Liver (tissue), 9 donors: ENCODE data around the gene SNHG17. TPM values are rescaled to one million over a fixed set of nuclear protein-coding genes. Genes with fewer than 3 reads are reported as not detected.

Experiments
- DNase-seq: peaks from one replicate; pipeline ENCODE4 v3.0.0-alpha.2; 2017; ENCODE audit warnings: low spot score
- H3K27ac ChIP-seq, 2 donors: one replicate each; pipeline ENCODE4 v1.7.0; 2013; ENCODE audit warnings: inconsistent platforms in 2 of 2, low read length in 2 of 2, control low read depth in 1 of 2, low read depth in 1 of 2, mild to moderate bottlenecking in 1 of 2
- H3K27me3 ChIP-seq, 4 donors: one replicate each; pipeline versions ENCODE4 v1.6.1 to v1.7.0; 2013; ENCODE audit warnings: low read length in 3 of 4, inconsistent platforms in 1 of 4, mild to moderate bottlenecking in 1 of 4, moderate library complexity in 1 of 4; ENCODE audit not compliant: control insufficient read depth in 4 of 4, insufficient read depth in 4 of 4
- H3K36me3 ChIP-seq, 4 donors: one replicate each; pipeline versions ENCODE4 v1.6.1 to v1.7.0; 2013; ENCODE audit warnings: low read length in 3 of 4, mild to moderate bottlenecking in 3 of 4, low read depth in 1 of 4, moderate library complexity in 1 of 4; ENCODE audit not compliant: control insufficient read depth in 4 of 4, insufficient read depth in 3 of 4
- H3K4me1 ChIP-seq, 4 donors: one replicate each; pipeline versions ENCODE4 v1.6.1 to v1.7.0; 2013; ENCODE audit warnings: low read length in 3 of 4, mild to moderate bottlenecking in 3 of 4, moderate library complexity in 1 of 4; ENCODE audit not compliant: control insufficient read depth in 4 of 4, insufficient read depth in 4 of 4
- H3K4me3 ChIP-seq, 3 donors: one replicate each; pipeline versions ENCODE4 v1.6.1 to v1.7.0; 2013; ENCODE audit warnings: low read length in 3 of 3, control low read depth in 1 of 3, low read depth in 1 of 3, mild to moderate bottlenecking in 1 of 3
- H3K9ac ChIP-seq, 2 donors: one replicate each; pipeline ENCODE4 v1.7.0; 2013; ENCODE audit warnings: low read length in 2 of 2, mild to moderate bottlenecking in 2 of 2, moderate library complexity in 2 of 2, control low read depth in 1 of 2, low read depth in 1 of 2
- H3K9me3 ChIP-seq, 4 donors: one replicate each; pipeline versions ENCODE4 v1.6.1 to v1.7.0; 2013; ENCODE audit warnings: low read length in 3 of 4; ENCODE audit not compliant: control insufficient read depth in 4 of 4
- ATF3 ChIP-seq: IDR thresholded peaks from 2 replicates; pipeline ENCODE4 v1.6.1; 2016; ENCODE audit warnings: antibody characterized with exemption
- CTCF ChIP-seq: fragments of 150-350 bp; IDR thresholded peaks from 2 replicates; pipeline ENCODE4 v1.5.1; 2017; ENCODE audit warnings: improper control_type of control experiment, low read depth, low read length; ENCODE audit not compliant: missing input control
- EGR1 ChIP-seq, 2 donors: IDR thresholded peaks; 2 replicates each; pipeline ENCODE4 v1.6.1; 2016 to 2018; ENCODE audit warnings: antibody characterized with exemption in 2 of 2, low read depth in 2 of 2
- FOXA1 ChIP-seq: IDR thresholded peaks from 2 replicates; pipeline ENCODE4 v1.6.1; 2016; ENCODE audit warnings: antibody characterized with exemption
- FOXA2 ChIP-seq: IDR thresholded peaks from 2 replicates; pipeline ENCODE4 v1.6.1; 2016; ENCODE audit warnings: antibody characterized with exemption
- GABPA ChIP-seq, 2 donors: IDR thresholded peaks in 1 of 2; conservative IDR thresholded peaks in 1 of 2; 2 replicates each; pipeline ENCODE4 v1.6.1; 2016; ENCODE audit warnings: antibody characterized with exemption in 2 of 2, mild to moderate bottlenecking in 1 of 2, moderate library complexity in 1 of 2
- HNF4A ChIP-seq, 2 donors: conservative IDR thresholded peaks; 2 replicates each; pipeline ENCODE4 v1.6.1; 2016; ENCODE audit warnings: antibody characterized with exemption in 2 of 2, mild to moderate bottlenecking in 2 of 2
- HNF4G ChIP-seq: IDR thresholded peaks from 2 replicates; pipeline ENCODE4 v1.6.1; 2016; ENCODE audit warnings: antibody characterized with exemption
- JUND ChIP-seq, 2 donors: IDR thresholded peaks; 2 replicates each; pipeline ENCODE4 v1.6.1; 2016; ENCODE audit warnings: antibody characterized with exemption in 2 of 2
- MAX ChIP-seq: IDR thresholded peaks from 2 replicates; pipeline ENCODE4 v1.6.1; 2016; ENCODE audit warnings: antibody characterized with exemption
- NR2F2 ChIP-seq: IDR thresholded peaks from 2 replicates; pipeline ENCODE4 v1.6.1; 2016; ENCODE audit warnings: antibody characterized with exemption
- RAD21 ChIP-seq, 2 donors: IDR thresholded peaks; 2 replicates each; pipeline ENCODE4 v1.6.1; 2016; ENCODE audit warnings: antibody characterized with exemption in 2 of 2, mild to moderate bottlenecking in 2 of 2
- REST ChIP-seq: IDR thresholded peaks from 2 replicates; pipeline ENCODE4 v1.6.1; 2016; ENCODE audit warnings: antibody characterized with exemption, mild to moderate bottlenecking
- RXRA ChIP-seq, 2 donors: IDR thresholded peaks; 2 replicates each; pipeline ENCODE4 v1.6.1; 2017 to 2018; ENCODE audit warnings: antibody characterized with exemption in 2 of 2, mild to moderate bottlenecking in 1 of 2
- SP1 ChIP-seq: IDR thresholded peaks from 2 replicates; pipeline ENCODE4 v1.6.1; 2018; ENCODE audit warnings: antibody characterized with exemption, mild to moderate bottlenecking
- TAF1 ChIP-seq: conservative IDR thresholded peaks from 2 replicates; pipeline ENCODE4 v1.6.1; 2016; ENCODE audit warnings: antibody characterized with exemption, mild to moderate bottlenecking
- ZBTB33 ChIP-seq: IDR thresholded peaks from 2 replicates; pipeline ENCODE4 v1.6.1; 2016; ENCODE audit warnings: antibody characterized with exemption
- WGBS: extraction: QIAGEN DNeasy Blood & Tissue Kit; methylation state at CpG from one replicate; pipeline ENCODE4 v1.1.7; 2013; 5-methylcytosine and 5-hydroxymethylcytosine counted together
- polyA plus RNA-seq, 2 donors: library from polyadenylated mRNA; stranded (reverse) in 1 of 2; unstranded in 1 of 2; fragments of 200-250 nt in 1 of 2; fragments of >200 nt in 1 of 2; fragmentation: Nextera tagmentation in 1 of 2; extraction: Ambion mirVana in 1 of 2; gene quantifications; one replicate each; pipeline versions ENCODE4 v1.2.1 to v1.2.3, GENCODE V29; 2013 to 2015
- total RNA-seq, 2 donors: library from RNA; depleted of rRNA; stranded (reverse); fragments of >200 nt; gene quantifications; one replicate each; pipeline ENCODE4 v1.2.3, GENCODE V29; 2014
- donor health status: healthy.
- donor health status: healthy.
- donor health status: healthy.
- donor health status: healthy.
- donor health status: healthy.

Gene SNHG17
- total and polyA plus RNA-seq, 4 donors = 6.3 to 24.6 (median 14.0) TPM

- 97% methylated on average over 6 of the region's 6 CpGs for WGBS
- H3K36me3 ChIP-seq = peaks cover 12 to 46% (median 39%) of the 10 kb centered on the region in 4 donors
These were observed 2.8 kb downstream of the SNHG17 start for GRCh38 chr20:38432292-38432691.

GRCh38 chr20:38430679-38431325 is 4.3 kb downstream of the SNHG17 start:
- Histone ChIP-seq H3K27me3 (no peaks in the 10 kb centered on the region), H3K9ac (no peak overlapping the region), H3K9me3 (no peaks in the 10 kb centered on the region), H3K4me1 (peaks cover 0 to 58% (median 42%) of the 10 kb centered on the region in 4 donors), H3K4me3 (no peak overlapping the region), H3K27ac (peak overlapping the region; percentile 14 to 46), H3K36me3 (peaks cover 12 to 59% (median 49%) of the 10 kb centered on the region in 4 donors)
- TF ChIP-seq HNF4G (no peak), GABPA (IDR thresholded peaks at IDR 0.05 in 1 of 2, conservative IDR thresholded peaks at IDR 0.05 in 1 of 2) (no peak), HNF4A (conservative IDR thresholded peaks at IDR 0.05) (no peak), JUND (IDR thresholded peaks at IDR 0.05) (no peak), ATF3 (no peak), CTCF (no peak), RXRA (IDR thresholded peaks at IDR 0.05) (no peak), NR2F2 (no peak), FOXA2 (no peak), TAF1 (no peak), REST (no peak), MAX (no peak), RAD21 (IDR thresholded peaks at IDR 0.05) (no peak), FOXA1 (no peak), SP1 (no peak)
- DNase-seq = no peak
- WGBS = 92% methylated on average over 8 of the region's 8 CpGs

More at GRCh38 chr20:38432292-38432691, 2.8 kb downstream of the SNHG17 start:
- no peak overlapping the region for H3K27ac ChIP-seq
- no peak overlapping the region for H3K9ac ChIP-seq
- no peak overlapping the region for H3K4me3 ChIP-seq
- no peaks in the 10 kb centered on the region for H3K27me3 ChIP-seq
- H3K4me1 ChIP-seq = peaks cover 0 to 52% (median 37%) of the 10 kb centered on the region in 4 donors
- TF ChIP-seq EGR1 (IDR thresholded peaks at IDR 0.05; ENCODE audit: low read depth in 2 of 2) (no peak), ZBTB33 (no peak), HNF4A (conservative IDR thresholded peaks at IDR 0.05) (no peak), FOXA2 (no peak), FOXA1 (no peak), MAX (no peak), JUND (IDR thresholded peaks at IDR 0.05) (no peak)
- H3K9me3 ChIP-seq = no peaks in the 10 kb centered on the region
- DNase-seq = no peak
